ENCODE results near the gene CAPN9.

DNA sequence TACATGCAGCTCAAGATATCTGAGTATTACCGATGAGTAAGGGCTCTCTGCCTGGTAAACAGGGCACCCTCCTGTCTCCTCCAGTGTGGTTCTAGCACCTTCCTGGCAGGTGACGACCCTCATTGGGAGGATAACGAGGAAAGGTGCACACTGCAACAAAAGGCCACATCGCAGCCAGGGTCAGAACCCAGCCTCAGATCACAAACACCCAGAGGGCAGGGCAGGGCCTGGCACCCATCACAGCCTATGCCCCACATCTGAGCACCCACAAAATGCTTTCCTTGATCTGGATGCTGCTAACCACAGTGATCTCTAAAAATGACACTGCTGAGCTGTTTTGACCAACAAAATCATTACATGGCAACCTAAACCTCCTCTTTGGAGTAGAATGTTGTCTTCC is 97.4 kb downstream of the CAPN9 start:
- TF ChIP-seq, protein P1, sequence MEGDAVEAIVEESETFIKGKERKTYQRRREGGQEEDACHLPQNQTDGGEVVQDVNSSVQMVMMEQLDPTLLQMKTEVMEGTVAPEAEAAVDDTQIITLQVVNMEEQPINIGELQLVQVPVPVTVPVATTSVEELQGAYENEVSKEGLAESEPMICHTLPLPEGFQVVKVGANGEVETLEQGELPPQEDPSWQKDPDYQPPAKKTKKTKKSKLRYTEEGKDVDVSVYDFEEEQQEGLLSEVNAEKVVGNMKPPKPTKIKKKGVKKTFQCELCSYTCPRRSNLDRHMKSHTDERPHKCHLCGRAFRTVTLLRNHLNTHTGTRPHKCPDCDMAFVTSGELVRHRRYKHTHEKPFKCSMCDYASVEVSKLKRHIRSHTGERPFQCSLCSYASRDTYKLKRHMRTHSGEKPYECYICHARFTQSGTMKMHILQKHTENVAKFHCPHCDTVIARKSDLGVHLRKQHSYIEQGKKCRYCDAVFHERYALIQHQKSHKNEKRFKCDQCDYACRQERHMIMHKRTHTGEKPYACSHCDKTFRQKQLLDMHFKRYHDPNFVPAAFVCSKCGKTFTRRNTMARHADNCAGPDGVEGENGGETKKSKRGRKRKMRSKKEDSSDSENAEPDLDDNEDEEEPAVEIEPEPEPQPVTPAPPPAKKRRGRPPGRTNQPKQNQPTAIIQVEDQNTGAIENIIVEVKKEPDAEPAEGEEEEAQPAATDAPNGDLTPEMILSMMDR (IDR thresholded peaks at IDR 0.05; ENCODE audit: low read length) = no peak
- no peak for TF ChIP-seq EZH2 (IDR thresholded peaks at IDR 0.05; ENCODE audit: borderline replicate concordance, low read length)

Measured in OCI-LY1 (cell line).